ENCODE results near the gene RBBP6.
"Not testable (repeated sequence)": the region's sequence is repeated elsewhere in the genome, so short reads cannot be mapped to it uniquely, and the experiment has no call there.

The RBBP6 gene

GRCh38 chr16:24571096-24571495 is 31.7 kb downstream of the RBBP6 start:
- no peak overlapping the region for H3K27ac ChIP-seq
- no peaks in the 10 kb centered on the region for H3K79me2 ChIP-seq
- no peaks in the 10 kb centered on the region for H3K4me1 ChIP-seq
- no peaks in the 10 kb centered on the region for H3K27me3 ChIP-seq (ENCODE audit: control insufficient read depth, insufficient read depth, low read length)
- no peak overlapping the region for H3K4me2 ChIP-seq (ENCODE audit: low read length)
- no peaks in the 10 kb centered on the region for H3K9me3 ChIP-seq (ENCODE audit: control insufficient read depth, low read length)
- no peaks in the 10 kb centered on the region for H3K36me3 ChIP-seq (ENCODE audit: control insufficient read depth, insufficient read depth, low read length)
- H2AFZ ChIP-seq: no peak overlapping the region
- H3K9ac ChIP-seq: no peak overlapping the region
- no peak overlapping the region for H3K4me3 ChIP-seq (ENCODE audit: low read depth, low read length)
- TF ChIP-seq CTCF (IDR thresholded peaks at IDR 0.05): no peak

- Histone ChIP-seq H3K79me2 (no peaks in the 10 kb centered on the region), H3K9ac (no peak overlapping the region), H2AFZ (no peak overlapping the region), H3K27me3 (ENCODE audit: control insufficient read depth, insufficient read depth, low read length) (no peaks in the 10 kb centered on the region), H3K36me3 (ENCODE audit: control insufficient read depth, insufficient read depth, low read length) (no peaks in the 10 kb centered on the region), H3K4me3 (ENCODE audit: low read depth, low read length) (no peak overlapping the region), H3K4me2 (ENCODE audit: low read length) (no peak overlapping the region), H3K27ac (no peak overlapping the region), H3K9me3 (ENCODE audit: control insufficient read depth, low read length) (no peaks in the 10 kb centered on the region), H3K4me1 (no peaks in the 10 kb centered on the region)
- TF ChIP-seq CTCF (IDR thresholded peaks at IDR 0.05): no peak
These were observed 32.7 kb downstream of the RBBP6 start for GRCh38 chr16:24572069-24572468.

- no peak for TF ChIP-seq CTCF (IDR thresholded peaks at IDR 0.05)
- Histone ChIP-seq H3K27ac (no peak overlapping the region), H3K9ac (no peak overlapping the region), H3K36me3 (ENCODE audit: control insufficient read depth, insufficient read depth, low read length) (no peaks in the 10 kb centered on the region), H3K4me1 (no peaks in the 10 kb centered on the region), H3K27me3 (ENCODE audit: control insufficient read depth, insufficient read depth, low read length) (no peaks in the 10 kb centered on the region), H3K79me2 (no peaks in the 10 kb centered on the region), H3K4me2 (ENCODE audit: low read length) (no peak overlapping the region), H2AFZ (no peak overlapping the region), H3K9me3 (ENCODE audit: control insufficient read depth, low read length) (no peaks in the 10 kb centered on the region), H3K4me3 (ENCODE audit: low read depth, low read length) (no peak overlapping the region)
These were observed 33.8 kb downstream of the RBBP6 start for GRCh38 chr16:24573141-24573540.

- H3K4me2 ChIP-seq (ENCODE audit: low read length); H3K9me3 ChIP-seq (ENCODE audit: control insufficient read depth, low read length); H3K27me3 ChIP-seq (ENCODE audit: control insufficient read depth, insufficient read depth, low read length); H3K4me3 ChIP-seq (ENCODE audit: low read depth, low read length); H3K9ac ChIP-seq; H3K27ac ChIP-seq; H3K36me3 ChIP-seq (ENCODE audit: control insufficient read depth, insufficient read depth, low read length); H2AFZ ChIP-seq; H3K79me2 ChIP-seq; H3K4me1 ChIP-seq: not testable (repeated sequence)
These were observed 35.4 kb downstream of the RBBP6 start for GRCh38 chr16:24574515-24575485.

GRCh38 chr16:24575791-24576190 is 36.4 kb downstream of the RBBP6 start:
- H3K27ac ChIP-seq; H3K4me2 ChIP-seq (ENCODE audit: low read length); H3K79me2 ChIP-seq; H3K4me1 ChIP-seq; H2AFZ ChIP-seq; H3K36me3 ChIP-seq (ENCODE audit: control insufficient read depth, insufficient read depth, low read length); H3K9me3 ChIP-seq (ENCODE audit: control insufficient read depth, low read length); H3K9ac ChIP-seq; H3K27me3 ChIP-seq (ENCODE audit: control insufficient read depth, insufficient read depth, low read length); H3K4me3 ChIP-seq (ENCODE audit: low read depth, low read length): not testable (repeated sequence)
